ENCODE data around the gene LTBP2.

LTBP2 gene

DNA sequence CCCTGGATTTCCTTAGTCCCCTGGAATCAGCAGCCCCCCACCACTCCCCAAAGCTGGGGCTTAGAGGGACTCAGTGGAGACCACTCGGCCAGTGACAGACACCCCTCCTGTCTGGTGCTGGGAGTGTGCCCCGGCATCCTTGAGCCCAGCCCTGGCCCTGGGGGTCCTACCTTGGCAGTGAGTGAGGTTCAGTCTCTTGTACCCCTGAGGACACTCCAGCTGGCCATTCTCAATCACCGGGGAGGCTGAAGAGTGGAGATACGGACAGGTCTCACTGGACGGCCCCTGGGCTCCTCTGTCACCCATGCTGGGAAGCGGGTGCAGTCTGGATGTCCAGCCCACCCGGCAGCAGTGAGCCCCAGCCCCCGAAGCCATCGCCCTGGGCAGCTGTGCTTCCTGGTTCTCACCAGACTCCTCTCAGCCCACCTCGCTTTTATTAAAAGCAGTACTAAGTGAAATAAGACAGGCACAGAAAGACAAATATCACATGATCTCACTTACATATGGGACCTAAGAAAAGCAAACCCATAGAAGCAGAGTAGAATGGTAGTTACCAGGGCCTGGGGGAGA lies 76.2 kb downstream of the LTBP2 start:
- in situ Hi-C loops (cut with HindIII; ENCODE audit: low pct_ligation_motif_present, low sequenced_read_pairs): no loop called here
- Histone ChIP-seq H3K27ac (no peak overlapping the region), H3K4me3 (ENCODE audit: low read depth, low read length) (no peak overlapping the region), H3K36me3 (replicated peaks) (peaks cover 7% of the 10 kb centered on the region), H3K27me3 (replicated peaks) (no peaks in the 10 kb centered on the region)
- TF ChIP-seq, protein P1, sequence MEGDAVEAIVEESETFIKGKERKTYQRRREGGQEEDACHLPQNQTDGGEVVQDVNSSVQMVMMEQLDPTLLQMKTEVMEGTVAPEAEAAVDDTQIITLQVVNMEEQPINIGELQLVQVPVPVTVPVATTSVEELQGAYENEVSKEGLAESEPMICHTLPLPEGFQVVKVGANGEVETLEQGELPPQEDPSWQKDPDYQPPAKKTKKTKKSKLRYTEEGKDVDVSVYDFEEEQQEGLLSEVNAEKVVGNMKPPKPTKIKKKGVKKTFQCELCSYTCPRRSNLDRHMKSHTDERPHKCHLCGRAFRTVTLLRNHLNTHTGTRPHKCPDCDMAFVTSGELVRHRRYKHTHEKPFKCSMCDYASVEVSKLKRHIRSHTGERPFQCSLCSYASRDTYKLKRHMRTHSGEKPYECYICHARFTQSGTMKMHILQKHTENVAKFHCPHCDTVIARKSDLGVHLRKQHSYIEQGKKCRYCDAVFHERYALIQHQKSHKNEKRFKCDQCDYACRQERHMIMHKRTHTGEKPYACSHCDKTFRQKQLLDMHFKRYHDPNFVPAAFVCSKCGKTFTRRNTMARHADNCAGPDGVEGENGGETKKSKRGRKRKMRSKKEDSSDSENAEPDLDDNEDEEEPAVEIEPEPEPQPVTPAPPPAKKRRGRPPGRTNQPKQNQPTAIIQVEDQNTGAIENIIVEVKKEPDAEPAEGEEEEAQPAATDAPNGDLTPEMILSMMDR (IDR thresholded peaks at IDR 0.05; ENCODE audit: low read depth, low read length, missing control alignments): no peak
- DNase-seq: no peak

DNA sequence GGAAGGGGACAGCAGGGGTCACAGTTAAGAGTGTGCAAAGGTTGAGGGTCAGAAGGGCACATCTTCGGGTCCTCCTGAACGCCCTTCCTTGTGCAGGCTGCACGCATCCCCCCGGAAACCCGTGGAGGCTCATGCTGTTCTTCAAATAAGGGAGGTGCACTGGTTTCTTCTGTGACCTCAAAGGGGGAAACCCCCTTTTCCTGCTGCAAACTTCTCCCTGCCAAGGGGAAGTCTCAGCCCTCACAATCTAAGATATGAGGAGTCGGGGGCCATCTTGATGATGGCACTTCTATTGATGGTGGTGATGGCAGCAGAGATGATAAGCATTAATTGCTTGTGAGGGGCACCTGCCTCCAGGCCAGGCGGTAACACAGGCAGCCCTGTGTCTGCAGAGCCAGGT lies 78.5 kb downstream of the LTBP2 start:
- no peak overlapping the region for H3K27ac ChIP-seq
- H3K4me3 ChIP-seq (ENCODE audit: low read depth, low read length): no peak overlapping the region
- H3K36me3 ChIP-seq (replicated peaks): peaks cover 13% of the 10 kb centered on the region
- in situ Hi-C loops (cut with HindIII; ENCODE audit: low pct_ligation_motif_present, low sequenced_read_pairs): no loop called here
- no peaks in the 10 kb centered on the region for H3K27me3 ChIP-seq (replicated peaks)
- no peak for DNase-seq
- TF ChIP-seq, protein P1 (IDR thresholded peaks at IDR 0.05; ENCODE audit: low read depth, low read length, missing control alignments): no peak

DNA sequence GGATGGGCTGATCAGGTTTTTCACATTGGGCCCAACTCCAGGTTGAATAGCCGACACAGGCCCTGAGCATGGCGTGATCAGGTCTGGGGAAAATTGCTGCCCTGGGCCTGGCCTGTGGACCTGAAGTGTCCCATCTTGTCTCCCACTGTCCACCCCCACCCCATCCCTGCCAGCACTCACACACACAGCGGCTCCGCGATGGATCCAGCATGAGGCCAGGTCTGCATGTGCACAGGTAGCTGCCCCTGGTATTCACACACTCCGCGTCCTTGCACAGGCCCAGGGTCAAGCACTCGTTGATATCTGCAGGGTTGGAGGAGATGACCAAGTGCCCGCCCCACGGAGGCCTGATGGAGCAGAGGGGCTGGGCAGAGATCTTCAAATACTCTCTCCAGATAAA lies 79.8 kb downstream of the LTBP2 start:
- TF ChIP-seq, protein P1 (IDR thresholded peaks at IDR 0.05; ENCODE audit: low read depth, low read length, missing control alignments): no peak
- Histone ChIP-seq H3K27me3 (replicated peaks) (no peaks in the 10 kb centered on the region), H3K4me3 (ENCODE audit: low read depth, low read length) (no peak overlapping the region), H3K27ac (no peak overlapping the region), H3K36me3 (replicated peaks) (peaks cover 16% of the 10 kb centered on the region)
- DNase-seq: no peak
- in situ Hi-C loops (cut with HindIII; ENCODE audit: low pct_ligation_motif_present, low sequenced_read_pairs): no loop called here

- no peak overlapping the region for H3K4me3 ChIP-seq (ENCODE audit: low read depth, low read length)
- no peak overlapping the region for H3K27ac ChIP-seq
- in situ Hi-C loops (cut with HindIII; ENCODE audit: low pct_ligation_motif_present, low sequenced_read_pairs): no loop called here
- peak; percentile 15 for DNase-seq
- TF ChIP-seq, protein P1 (IDR thresholded peaks at IDR 0.05; ENCODE audit: low read depth, low read length, missing control alignments): peak; percentile 30
- peaks cover 16% of the 10 kb centered on the region for H3K36me3 ChIP-seq (replicated peaks)
- H3K27me3 ChIP-seq (replicated peaks): no peaks in the 10 kb centered on the region
These were observed 80.6 kb downstream of the LTBP2 start for GRCh38 chr14:74531467-74531866.

GRCh38 chr14:74531006-74531405 lies 81.0 kb downstream of the LTBP2 start:
- no peak overlapping the region for H3K27ac ChIP-seq
- DNase-seq: no peak
- in situ Hi-C loops (cut with HindIII; ENCODE audit: low pct_ligation_motif_present, low sequenced_read_pairs): no loop called here
- peaks cover 16% of the 10 kb centered on the region for H3K36me3 ChIP-seq (replicated peaks)
- H3K27me3 ChIP-seq (replicated peaks): no peaks in the 10 kb centered on the region
- no peak overlapping the region for H3K4me3 ChIP-seq (ENCODE audit: low read depth, low read length)
- TF ChIP-seq, protein P1 (IDR thresholded peaks at IDR 0.05; ENCODE audit: low read depth, low read length, missing control alignments): no peak

DNA sequence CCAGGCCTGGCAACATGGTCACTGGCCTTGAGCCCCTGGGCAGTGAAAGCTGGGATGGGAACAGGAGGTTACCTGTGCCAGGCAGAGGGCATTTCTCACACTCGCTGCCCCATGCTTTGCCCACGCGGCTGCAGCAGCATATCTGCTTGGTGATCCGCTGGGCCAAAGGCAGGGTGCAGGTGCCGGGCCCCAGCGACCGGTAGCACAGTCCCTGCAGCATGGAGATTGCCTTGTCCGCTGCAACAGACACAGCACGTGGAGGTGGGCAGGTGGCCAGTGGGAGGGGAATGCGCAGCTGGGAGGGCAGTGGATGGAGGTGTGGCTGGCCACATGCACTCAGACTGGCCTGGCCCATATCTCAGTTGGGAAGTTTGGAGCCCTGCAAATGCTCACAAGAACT lies 83.2 kb downstream of the LTBP2 start:
- Histone ChIP-seq H3K27me3 (replicated peaks) (no peaks in the 10 kb centered on the region), H3K36me3 (replicated peaks) (peaks cover 16% of the 10 kb centered on the region), H3K4me3 (ENCODE audit: low read depth, low read length) (no peak overlapping the region), H3K27ac (no peak overlapping the region)
- TF ChIP-seq, protein P1 (IDR thresholded peaks at IDR 0.05; ENCODE audit: low read depth, low read length, missing control alignments): no peak
- in situ Hi-C loops (cut with HindIII; ENCODE audit: low pct_ligation_motif_present, low sequenced_read_pairs): no loop called here
- no peak for DNase-seq

Measured in brain microvascular endothelial cell (primary cell).